ENCODE results near the gene CLNK.

DNA sequence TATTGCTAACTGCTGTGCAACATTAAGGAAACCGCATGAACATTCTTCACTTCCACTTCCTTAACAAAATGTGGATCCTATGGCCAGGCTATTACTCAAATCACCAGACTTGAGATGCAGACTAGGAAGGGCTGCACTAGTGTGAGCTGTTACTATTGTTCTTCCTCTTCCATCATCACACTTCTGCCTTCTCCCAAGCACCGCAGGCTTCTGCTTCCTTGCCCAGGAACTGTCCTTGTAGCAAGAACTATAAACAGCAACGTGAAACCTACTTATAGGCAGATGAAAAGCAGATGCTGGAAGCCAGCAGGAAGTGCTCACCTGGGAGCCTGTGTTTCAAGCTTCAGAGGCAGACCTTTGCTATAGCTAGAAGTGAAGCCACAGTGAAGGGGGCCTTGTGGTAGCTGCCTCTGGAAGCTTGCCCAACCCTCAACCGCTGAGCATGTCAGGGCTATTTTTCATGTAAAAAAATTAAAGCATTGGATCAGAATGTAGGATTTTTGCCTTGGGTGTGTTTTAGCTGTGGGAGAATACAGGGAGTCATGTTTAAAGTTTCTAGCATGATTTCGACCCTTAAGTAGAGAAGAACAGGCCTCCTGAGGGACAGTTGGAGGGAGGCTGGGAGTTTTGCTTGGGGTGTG is 43.9 kb downstream of the CLNK start:
- TF ChIP-seq, protein P1, sequence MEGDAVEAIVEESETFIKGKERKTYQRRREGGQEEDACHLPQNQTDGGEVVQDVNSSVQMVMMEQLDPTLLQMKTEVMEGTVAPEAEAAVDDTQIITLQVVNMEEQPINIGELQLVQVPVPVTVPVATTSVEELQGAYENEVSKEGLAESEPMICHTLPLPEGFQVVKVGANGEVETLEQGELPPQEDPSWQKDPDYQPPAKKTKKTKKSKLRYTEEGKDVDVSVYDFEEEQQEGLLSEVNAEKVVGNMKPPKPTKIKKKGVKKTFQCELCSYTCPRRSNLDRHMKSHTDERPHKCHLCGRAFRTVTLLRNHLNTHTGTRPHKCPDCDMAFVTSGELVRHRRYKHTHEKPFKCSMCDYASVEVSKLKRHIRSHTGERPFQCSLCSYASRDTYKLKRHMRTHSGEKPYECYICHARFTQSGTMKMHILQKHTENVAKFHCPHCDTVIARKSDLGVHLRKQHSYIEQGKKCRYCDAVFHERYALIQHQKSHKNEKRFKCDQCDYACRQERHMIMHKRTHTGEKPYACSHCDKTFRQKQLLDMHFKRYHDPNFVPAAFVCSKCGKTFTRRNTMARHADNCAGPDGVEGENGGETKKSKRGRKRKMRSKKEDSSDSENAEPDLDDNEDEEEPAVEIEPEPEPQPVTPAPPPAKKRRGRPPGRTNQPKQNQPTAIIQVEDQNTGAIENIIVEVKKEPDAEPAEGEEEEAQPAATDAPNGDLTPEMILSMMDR (IDR thresholded peaks at IDR 0.05; ENCODE audit: low read length) = no peak
- TF ChIP-seq EZH2 (IDR thresholded peaks at IDR 0.05; ENCODE audit: borderline replicate concordance, low read length) = no peak

Data from OCI-LY1 (cell line).